GM21367 (cell line): ENCODE measurements around the gene CACNG4.
"Not testable (repeated sequence)": the region's sequence is repeated elsewhere in the genome, so short reads cannot be mapped to it uniquely, and the experiment has no call there.

Experiments used
- ATAC-seq: cut with Tn5 transposase; IDR thresholded peaks from one replicate; pipeline ENCODE4 v1.9.1; 2021; ENCODE audit not compliant: unreplicated experiment

The CACNG4 gene

GRCh38 chr17:67041119-67041518, 76.6 kb downstream of the CACNG4 start:
- ATAC-seq, result not testable (repeated sequence)

- ATAC-seq, result no peak
Measured at GRCh38 chr17:67041531-67041930, 77.0 kb downstream of the CACNG4 start.

DNA sequence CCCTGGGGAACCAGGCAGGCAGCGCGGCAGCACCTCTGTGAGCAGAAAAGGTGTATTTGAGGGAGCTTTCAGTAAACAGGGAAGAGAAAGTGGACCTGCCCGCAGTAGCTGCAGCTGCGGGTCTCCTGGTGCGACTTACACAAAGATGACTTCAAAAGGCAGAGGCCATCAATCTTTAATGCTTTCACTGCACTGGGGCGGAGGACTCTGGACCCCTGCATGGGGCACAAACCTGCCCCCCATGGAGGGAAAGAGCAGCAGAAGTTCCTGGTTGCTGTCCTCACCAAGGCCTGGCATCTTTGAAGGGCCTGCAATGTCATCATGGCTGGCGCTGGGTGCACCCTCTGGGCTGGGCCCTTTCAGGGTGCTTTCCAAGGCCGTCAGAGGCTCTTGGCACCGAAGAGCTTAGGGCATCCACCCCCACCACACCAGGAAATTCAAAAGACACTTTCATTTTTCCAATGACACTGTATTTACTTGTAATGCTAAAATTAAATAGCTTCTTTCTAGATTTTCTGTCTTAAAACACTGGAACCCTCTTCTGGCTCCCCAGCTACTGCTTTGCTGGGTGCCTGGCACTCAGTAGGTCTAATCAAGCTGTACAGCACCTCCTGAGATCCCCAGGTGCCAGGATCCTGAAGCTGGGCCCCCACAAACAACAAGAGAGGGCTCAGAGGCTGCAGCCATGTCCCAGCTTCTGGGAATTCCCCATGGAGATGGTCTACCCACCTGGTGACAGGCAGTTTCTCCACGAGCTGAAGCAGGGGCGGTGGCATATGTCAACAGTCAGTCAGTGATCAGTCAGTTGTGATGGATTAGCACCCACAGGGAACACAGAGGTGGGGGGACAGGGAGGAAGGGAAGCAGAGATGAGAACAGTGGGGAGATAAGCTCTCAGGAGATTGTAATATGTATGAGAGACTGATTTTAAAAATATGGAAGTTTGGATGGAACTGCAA, 77.7 kb downstream of the CACNG4 start:
- no peak for ATAC-seq

DNA sequence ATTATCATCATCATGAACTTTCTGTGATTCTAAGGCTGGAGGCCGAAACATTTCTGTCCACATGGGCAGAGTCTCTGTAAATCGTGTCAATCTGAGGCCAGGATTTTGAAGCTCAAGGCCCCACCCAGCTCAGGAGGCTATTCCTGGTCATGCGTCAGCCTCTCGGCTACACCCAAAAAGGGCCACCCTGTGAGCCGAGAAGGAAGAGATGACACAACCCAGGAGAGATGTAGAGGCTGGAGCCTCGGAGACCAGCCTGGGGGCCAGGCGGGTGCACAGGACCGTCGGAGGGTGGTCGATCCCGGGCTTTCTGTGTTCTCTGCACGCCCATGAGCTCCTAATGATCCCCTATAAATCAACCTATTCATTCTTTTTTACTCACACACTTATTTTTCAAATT, 78.8 kb downstream of the CACNG4 start:
- ATAC-seq, result no peak

- ATAC-seq, result no peak
Measured at GRCh38 chr17:67044016-67044772, 79.7 kb downstream of the CACNG4 start, which contains the start of gene CACNG1. Gene CACNG1, plus strand, starts transcription at chr17:67044554. Its CDS starts 107 bp downstream, at chr17:67044661.

GRCh38 chr17:67044940-67045339, 80.4 kb downstream of the CACNG4 start:
- no peak for ATAC-seq

- ATAC-seq, result no peak
Measured at GRCh38 chr17:67046398-67046797, 81.9 kb downstream of the CACNG4 start.

- no peak for ATAC-seq
Measured at GRCh38 chr17:67047382-67047781, 82.9 kb downstream of the CACNG4 start.

GRCh38 chr17:67049025-67049739, 84.7 kb downstream of the CACNG4 start:
- ATAC-seq, result no peak

GRCh38 chr17:67050066-67050465, 85.6 kb downstream of the CACNG4 start:
- ATAC-seq, result no peak

DNA sequence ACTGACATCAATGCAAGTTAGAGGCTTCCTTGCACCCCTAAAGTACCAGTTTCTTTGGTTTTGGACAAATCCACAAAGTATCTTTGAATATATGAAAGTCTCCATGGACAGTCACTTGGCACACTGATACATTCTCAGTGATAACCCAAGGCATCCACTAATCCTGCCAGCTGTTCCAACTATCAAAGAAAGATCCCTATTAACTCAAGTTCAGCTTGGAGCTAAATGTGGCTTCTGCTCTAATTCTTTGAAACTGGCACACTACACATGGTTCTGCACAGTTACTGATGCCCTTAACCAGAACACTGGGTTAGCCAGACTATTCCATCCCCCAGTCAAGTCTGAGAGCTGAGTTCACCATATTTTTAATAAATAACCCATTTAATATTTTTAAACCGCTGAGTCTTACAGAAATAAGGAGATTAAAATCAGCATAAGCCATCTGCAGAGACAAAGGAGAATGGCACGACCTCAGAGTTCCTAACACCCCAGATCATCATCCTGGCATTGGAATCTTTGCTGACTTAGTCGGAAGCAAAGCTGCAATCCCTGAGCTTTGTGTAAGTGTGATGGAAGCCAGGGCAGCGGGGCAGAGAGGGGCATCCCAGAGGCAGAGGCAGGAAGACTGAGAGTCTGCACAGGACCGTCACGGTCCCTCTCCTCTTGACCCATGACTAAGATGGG, 86.1 kb downstream of the CACNG4 start:
- no peak for ATAC-seq

DNA sequence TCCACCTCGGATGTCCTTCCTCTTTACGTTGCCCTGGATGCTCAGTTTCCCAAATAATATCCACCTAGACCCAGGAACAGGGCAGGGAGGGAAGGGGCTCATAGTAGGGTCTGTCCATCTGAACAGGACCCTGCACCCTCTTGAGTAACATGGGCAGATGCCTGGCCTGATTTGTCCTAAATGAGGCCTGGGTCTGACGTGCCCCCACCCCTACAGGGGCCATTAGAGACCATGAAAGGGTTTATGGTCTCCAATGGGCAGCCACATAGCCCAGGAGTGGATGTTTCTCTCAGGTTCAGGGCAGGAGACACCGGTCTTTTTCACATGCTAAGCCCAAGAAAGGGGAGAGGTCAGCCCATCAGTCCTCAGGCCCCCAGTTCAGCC, 86.6 kb downstream of the CACNG4 start:
- ATAC-seq, result no peak

- ATAC-seq, result no peak
Measured at GRCh38 chr17:67051837-67052236, 87.3 kb downstream of the CACNG4 start.

DNA sequence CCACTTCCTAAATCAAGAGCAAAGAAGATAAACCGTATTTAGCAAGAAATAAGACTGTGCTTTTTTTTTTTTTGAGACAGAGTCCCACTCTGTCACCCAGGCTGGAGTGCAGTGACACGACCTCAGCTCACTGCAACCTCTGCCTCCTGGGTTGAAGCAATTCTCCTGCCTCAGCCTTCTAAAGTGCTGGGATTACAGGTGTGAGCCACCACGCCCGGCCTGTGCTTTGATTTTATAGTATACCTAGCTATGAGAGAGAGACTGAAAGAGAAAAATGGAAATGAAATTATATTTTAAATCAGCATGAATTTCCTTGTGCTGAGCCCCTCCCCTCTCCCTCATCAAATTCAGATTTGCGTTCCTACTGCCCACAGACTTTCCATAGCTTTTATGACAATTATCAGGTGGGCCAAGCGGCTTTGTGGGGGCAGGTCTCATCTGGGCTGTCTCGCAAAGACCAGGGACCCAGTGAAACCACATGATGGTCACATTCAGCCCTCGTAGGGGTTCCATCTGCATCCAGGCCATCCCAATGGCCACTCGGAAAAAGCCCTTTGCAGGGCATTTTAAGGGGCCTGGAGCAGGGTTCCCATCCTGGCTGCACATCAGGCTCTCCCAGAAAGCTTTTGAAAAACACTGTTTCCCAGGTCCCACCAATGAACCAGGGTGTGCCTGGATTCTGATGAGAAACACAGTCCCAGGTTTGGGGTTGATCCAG, 88.4 kb downstream of the CACNG4 start:
- no peak for ATAC-seq

DNA sequence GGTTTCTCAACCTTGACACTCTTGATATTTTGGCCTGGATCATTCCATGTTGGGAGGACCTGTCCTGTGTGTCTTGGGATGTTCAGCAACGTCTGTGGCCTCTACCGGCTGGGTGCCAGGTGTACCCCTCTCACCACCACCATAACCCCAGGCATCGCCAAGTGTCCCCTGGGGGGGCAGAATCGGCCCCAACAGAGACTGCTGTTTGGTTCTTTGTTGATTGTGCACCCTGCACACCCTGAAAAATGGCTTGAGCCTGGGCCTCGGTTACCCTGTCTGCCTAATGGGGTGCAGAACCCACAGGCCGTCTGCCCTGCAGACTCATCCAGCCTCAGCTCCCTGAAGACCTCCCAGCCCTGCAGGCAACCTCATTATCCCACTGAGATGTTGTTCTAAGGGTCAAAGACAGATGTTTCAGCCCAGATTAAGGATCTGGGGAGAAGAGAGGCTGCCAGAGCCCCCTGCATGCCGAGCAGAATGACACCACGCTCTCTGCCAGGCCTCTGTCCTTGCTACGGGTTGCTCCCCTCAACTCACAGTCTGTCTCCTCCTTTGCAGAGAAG, 89.0 kb downstream of the CACNG4 start:
- ATAC-seq, result no peak

GRCh38 chr17:67054011-67054591, 89.6 kb downstream of the CACNG4 start:
- no peak for ATAC-seq

DNA sequence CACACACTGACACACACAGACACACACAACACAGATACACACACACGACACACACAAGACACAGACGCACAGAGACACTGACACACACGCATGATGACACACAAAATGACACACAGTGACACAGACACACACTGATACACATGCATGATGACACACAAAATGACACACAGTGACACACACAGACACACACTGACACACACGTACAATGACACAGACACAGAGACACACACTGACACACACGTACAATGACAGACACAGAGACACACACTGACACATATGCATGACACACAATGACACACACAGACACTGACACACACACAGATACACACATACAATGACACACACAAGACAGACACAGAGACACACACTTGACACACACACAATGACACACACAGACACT, 90.1 kb downstream of the CACNG4 start:
- ATAC-seq, result no peak

DNA sequence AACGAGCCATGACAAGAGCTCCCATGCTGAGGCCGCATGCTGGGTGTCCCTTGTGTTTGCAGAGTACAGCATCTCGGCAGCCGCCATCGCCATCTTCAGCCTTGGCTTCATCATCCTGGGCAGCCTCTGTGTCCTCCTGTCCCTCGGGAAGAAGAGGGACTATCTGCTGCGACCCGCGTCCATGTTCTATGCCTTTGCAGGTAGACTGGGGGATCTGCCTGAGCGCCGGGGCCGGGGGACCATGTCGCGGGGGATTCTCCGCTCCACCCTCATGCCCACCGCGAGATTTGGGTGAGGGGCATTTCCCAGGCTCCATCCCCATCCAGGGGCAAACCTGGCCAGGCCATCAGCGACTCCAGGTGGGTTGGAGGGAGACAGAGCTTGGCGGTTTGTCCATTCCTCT, 90.5 kb downstream of the CACNG4 start:
- no peak for ATAC-seq
